IPS DF 4.7 (cell line): Measurements from ENCODE around the gene RXRA.

ENCODE experiments used
- DNase-seq: peaks from one replicate; pipeline ENCODE4 v3.0.0-alpha.2; 2013; ENCODE audit warnings: low spot score; ENCODE audit errors: extremely low read depth

The RXRA gene

DNA sequence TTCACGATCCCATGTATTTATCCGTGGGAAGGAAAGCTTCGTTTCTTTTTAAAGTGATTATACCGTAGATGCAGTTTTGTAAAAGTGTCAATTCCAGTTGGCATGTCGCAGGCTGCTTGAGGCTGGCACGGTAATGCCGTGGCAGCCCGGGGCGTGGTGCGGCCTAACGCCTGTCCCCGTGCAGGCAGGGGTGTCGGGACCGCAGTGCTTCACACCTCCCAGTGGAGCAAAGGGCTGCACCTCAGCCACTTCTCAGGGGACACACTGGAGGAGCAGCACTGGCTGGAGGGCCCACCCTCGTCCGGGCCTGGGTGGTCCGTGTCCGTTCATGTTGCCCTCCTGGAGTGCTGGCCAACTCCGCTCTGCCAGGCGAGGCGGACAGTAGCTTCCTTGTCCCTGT is 103.2 kb downstream of the RXRA start:
- DNase-seq: no peak

DNA sequence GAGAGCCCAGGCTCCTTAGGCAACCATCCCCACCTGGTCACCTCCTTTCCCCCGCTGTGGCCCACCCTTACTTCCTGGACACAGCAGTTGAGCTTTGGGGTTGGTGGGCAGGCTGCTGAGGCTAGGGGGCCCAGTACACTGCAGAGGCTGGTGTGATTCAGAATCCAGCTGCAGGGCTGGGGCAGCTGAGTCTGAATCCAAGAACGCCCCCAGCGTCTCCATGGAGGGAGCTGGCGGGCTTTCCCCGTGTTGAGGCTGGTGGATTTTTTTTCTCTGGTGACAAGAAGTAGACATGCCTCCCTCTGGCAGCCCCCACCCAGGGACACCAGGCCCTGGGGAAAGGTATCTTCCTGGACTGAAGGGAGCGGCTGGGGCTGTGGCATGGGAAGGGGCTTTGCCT is 104.8 kb downstream of the RXRA start:
- no peak for DNase-seq

DNA sequence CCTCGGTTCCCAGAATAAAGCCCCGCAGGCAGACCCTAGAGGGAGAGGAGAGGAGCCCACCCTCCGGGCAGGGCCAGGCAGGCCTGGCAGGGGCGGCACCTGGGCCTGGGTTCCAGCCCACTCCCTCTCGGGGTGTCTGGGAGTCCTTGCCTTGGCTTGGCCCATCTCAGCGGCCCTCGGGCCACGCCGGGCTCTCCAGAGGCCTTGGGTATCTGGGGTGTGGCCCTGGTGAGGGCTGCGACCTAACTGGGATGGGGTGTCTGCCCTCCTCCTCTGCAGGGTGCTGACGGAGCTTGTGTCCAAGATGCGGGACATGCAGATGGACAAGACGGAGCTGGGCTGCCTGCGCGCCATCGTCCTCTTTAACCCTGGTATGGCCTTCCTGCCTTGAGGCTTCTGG is 105.4 kb downstream of the RXRA start:
- no peak for DNase-seq

DNA sequence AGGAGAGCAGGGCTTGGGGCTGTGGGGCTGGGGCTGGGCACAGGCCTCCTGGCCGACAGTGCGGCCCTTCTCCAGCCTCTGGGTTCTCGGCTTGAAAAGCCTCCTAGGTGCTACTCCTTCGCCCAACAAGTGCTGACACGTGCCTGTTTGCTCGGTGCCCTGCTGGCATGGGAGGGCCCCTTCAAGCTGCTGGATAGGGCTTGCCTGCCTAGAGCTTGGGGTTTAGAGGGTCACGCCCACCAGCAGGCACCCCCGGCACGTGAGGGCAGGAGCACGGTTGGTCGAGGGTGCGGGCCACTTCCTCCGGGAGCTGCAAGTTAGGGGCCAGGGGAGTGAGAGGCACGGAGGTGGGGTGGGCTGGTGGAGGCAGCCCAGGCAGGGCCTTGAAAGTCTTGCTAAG is 106.2 kb downstream of the RXRA start:
- no peak for DNase-seq

DNA sequence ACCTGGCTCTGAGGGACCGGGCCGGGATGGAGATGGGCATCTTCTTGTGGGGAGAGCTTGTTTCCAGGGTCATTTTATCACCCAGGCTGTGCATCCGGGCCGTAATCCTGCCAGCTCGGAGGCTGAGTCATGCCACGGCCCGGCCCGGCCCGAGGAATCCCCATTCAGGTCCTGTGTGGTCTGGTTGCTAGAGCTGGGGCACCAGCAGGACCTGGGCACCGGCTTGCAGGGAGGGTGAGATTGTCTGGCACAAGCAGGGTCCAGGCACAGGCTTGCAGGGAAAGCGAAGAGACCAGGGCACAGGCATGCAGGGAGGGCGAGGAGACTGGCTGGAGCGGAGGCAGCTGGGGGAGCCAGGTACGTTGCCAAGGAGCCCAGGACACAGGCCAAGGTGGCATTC is 106.8 kb downstream of the RXRA start:
- no peak for DNase-seq

DNA sequence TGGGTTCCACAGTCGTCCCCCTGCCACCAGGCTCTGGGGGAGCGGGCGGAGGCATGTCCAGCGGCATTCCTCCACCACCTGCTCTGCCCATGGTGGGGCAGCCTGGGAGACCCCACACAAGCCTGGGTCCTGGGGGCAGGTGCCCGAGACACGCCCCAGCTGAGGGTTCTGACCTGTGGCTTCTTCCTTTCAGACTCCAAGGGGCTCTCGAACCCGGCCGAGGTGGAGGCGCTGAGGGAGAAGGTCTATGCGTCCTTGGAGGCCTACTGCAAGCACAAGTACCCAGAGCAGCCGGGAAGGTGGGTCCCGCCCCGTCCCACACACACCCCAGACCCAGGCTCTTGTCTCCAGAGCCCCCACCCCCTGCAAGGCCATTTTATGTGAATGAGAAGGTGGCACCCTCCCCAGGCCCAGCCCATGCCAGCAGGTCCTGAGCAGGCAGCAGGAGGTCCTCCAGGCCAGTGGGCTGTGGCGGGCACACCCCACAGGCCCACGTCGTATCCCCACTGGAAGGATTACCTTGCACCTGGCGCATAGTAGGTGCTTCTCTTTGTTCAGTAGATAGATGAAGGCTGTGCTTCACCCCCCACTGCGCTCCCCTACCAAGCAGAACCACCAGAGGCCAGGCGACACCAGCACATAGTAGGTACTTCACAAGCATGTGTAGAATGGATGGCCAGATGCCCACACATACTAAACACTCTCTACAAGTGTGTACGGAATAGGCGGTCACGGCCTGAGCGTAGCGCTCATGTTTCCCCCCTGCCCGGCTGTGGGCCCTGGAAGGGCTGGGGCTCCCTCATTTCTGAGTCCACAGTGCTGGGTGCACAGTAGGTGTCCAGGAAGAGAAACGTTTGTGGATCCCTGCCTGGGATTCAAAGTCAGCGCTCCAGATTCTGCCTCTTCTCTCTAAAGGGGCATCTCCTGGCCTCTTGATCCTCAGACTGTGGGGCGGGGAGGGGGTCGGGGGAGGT is 107.9 kb downstream of the RXRA start:
- DNase-seq: no peak

DNA sequence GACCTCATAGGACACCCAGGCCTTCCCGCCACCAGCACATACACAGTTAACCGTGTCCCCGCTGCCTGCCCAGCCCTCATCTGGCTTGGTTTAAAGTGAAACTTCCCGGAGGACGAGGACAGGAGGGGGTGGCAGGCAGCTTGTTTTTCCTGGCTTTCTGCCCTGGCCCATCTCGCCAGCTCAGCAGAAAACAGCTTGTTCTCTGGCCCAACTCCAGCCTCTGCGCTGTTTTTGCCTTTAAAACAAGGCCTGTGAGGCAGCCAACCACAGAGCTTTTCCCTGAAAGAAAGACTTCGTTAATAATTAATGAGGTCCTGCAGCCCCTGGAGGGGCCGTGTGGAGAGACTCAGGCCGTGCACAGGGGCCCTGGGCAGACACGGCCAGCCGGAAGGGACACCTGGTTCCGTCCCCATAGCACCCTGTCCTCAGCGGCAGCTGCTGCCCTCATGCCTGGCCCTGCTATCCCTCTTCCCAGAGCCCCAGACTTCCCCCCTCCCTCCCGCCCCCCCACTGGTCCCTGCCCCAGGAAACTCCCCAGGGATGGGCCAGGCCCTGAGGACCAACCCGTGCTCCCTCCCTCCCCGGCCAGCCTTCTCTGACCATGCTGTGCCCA is 108.7 kb downstream of the RXRA start:
- no peak for DNase-seq

DNA sequence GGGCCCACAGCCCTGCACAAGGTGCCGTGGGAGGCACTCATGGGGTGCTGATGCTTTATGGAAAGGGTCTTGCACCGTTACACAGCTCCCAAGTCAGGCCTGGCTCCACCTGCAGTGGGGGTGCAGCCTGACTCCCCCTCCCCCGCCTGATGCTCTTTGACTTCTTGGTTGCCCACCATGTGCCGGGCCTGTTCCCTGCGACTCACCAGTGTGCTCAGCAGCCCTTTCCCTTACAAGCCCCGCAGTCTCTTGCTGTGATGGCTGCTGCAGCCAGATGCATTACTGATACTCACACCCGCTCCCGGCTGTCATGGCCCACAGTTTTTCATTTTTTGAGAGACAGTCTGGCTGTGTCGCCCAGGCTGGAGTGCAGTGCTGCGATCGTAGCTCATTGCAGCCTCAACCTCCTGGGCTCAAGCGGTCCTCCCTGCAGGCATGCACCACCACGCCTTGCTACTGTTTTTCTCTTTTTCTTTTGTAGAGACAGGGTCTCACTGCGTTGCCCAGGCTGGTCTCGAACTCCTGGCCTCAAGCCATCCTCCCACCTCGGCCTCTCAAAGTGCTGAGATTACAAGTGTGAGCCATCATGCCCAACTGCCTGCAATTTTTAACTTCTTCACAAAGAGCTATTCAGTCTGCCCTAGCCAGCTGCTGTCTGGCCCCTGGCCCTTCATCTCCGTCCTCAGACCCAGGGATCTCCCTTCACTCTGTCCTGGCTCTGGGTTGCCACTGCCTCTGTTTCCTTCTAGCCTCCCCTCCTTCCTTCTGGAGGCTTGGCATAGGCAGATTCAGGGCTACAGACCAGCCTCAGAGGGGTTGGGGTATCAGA is 109.5 kb downstream of the RXRA start:
- no peak for DNase-seq

DNA sequence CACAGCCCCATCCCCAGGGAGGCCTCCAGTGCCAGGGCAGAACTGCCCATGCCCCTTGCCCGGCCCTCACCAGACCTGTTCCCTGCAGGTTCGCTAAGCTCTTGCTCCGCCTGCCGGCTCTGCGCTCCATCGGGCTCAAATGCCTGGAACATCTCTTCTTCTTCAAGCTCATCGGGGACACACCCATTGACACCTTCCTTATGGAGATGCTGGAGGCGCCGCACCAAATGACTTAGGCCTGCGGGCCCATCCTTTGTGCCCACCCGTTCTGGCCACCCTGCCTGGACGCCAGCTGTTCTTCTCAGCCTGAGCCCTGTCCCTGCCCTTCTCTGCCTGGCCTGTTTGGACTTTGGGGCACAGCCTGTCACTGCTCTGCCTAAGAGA is 110.1 kb downstream of the RXRA start:
- DNase-seq: no peak

DNA sequence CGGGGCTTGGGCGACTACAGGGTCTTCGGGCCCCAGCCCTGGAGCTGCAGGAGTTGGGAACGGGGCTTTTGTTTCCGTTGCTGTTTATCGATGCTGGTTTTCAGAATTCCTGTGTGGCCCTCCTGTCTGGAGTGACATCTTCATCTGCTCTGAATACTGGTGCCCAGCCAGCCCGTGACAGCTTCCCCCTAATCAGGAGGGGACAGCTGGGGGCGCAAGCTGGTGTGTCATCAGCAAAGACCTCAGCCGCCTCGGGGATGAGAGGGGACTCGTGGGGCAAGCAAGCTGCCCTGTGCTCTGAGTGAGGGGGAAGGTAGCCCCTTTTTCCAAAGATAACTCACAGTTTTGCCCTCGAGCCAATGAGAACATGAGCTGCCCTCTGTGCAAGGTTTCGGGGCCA is 110.7 kb downstream of the RXRA start:
- DNase-seq: no peak

DNA sequence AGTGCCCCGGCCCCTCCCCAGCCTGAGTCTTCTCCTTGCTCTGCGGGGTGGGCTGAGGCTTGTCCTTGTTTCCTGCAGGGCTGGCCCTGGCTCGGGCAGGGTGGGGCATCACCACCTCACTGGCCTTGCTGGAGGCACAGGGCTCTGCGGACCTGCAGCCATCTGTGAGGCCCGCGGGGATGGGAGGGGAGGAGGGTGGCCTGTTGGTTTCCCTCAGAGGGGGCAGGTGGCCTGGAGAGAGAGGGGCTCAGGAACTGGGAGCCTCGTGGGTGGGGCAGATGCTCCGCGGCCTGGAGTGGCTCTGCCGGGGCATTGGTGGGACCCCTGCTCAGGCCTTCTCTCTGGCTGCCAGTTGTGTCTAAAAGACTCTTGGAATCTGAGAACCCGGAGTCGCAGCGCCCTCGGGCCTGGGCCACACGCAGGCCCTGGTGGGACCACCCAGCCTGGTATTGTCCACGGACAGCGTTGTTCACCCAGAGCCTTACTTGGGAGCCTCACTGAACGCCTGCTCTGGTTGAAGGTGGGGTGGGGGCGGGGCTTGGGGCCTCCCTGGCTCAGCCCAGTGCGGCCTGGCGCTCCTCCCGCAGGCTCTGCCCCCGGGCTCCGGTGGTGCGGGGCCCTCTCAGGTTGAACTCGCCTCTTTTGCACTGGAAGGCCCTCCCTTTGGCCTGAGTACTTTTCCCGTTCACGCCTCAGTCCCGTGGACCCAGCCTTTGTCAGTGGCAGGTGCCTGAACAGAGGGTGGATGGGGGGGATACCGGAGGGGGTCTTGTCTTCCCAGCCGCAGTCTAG is 111.3 kb downstream of the RXRA start:
- DNase-seq: no peak

DNA sequence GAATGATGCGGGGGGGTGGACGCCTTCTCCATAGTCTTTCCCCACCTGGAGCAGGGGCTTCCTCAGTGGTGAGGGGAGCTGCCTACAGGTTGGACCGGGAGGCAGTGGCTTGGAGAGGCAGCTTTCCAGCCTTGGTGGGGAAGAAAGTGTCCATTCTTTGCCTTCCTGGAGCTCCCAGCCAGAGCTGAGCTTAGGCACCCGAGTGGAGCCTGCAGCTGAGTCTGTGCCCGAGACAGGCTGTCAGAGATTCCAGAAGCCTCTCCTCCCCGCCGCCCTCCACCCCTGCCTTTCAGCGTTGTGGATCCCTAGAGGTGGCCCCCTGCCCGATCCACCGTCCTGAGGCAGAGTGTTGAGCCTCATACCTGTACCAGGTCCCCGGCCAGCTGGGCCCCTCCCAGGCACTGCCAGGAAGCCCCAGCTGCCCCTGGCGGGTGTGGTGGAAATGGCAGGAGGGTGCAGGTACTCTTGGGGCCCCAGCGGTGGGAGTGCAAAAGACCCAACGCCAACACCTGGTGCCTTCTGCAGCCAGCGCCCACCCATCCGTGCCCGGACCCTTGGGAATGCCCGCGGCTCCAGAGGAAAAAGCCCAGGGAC is 112.0 kb downstream of the RXRA start:
- no peak for DNase-seq

DNA sequence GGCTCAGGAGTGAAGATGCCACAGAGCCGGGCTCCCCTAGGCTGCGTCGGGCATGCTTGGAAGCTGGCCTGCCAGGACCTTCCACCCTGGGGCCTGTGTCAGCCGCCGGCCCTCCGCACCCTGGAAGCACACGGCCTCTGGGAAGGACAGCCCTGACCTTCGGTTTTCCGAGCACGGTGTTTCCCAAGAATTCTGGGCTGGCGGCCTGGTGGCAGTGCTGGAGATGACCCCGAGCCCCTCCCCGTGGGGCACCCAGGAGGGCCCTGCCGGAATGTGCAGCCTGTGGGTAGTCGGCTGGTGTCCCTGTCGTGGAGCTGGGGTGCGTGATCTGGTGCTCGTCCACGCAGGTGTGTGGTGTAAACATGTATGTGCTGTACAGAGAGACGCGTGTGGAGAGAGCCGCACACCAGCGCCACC is 113.1 kb downstream of the RXRA start:
- DNase-seq: no peak

DNA sequence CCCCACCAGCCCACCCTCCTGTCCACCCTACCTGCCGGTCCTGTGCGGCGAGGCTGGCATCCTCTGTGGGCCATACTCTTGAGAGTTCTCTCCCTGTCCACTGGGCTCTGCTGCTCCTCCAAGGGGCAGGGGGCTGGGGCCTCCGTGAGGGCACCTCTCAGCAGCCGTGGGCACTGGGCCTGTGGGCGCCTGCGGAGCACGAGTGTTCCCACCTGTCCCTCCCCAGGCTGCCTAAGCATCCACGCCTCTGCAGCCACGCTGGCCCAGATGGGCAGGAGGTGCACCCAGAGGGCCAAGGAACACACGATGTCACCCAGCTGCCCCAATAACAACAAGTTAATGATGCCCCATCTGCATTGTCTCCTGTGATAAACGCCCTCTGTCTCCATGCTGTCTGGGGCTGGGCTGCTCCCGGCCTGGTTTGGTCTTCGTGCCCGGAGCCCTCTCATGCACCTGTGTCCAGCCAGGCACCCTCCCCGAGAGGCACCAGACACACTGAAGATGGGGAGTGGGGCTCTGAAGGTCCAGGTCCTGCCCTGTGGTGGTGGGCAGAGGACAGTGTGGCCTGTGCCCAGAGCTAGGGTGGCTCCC is 114.5 kb downstream of the RXRA start:
- no peak for DNase-seq

DNA sequence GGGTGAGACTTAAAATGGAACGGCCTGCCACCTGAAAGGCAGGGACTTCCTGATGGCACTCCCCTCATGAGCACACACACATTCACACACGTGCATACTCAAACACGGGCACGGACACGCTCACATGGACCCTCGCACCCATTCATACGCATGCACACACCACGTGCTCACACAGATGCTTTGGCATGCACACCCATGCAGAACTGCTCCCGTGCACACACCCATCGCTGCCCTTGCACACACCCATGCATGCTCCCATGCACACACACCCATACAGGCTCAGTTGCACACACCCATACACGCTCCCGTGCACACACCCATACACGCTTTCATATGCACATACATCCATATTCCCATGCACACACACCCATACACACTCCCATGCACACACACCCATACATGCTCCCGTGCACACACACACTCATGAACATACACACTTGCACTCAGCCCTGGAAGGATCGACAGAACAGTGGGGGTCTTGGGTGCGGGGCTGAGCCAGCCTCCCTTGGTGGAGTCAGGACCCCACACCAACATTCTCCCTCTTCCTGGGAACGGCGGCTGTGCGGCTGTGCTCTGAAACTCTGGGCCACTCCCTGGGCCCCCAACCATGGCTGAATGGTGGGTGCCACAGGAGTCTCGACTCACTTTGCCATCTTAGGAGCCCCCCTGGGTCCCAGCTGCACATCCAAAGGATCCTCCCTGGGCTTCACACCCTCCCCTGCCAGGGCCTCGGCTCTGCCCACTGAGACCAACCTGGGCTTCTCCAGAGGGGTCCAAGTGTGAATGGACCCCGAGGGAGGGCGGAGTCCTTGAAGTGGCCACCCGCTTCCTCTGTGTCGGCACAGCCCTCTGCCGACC is 115.2 kb downstream of the RXRA start:
- no peak for DNase-seq

DNA sequence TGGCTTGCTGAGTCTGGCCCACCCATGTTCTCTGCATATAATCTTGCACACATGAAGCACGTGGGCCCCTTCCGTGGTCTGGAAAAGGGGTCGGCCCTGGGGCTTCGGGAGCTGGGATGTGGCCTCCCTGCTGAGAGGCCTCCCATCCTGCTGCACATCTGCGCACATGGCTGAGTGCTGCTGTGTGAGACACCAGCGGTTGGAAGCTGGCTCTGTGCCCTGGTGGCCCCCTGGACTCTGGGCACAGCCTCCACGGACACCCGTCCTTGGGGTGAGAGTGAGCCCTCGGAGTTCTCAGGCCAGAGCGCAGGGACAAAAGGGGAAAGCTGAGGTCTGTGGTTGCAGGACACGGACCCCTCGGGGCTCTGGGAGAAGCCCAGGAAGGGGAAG is 115.8 kb downstream of the RXRA start:
- DNase-seq: no peak

DNA sequence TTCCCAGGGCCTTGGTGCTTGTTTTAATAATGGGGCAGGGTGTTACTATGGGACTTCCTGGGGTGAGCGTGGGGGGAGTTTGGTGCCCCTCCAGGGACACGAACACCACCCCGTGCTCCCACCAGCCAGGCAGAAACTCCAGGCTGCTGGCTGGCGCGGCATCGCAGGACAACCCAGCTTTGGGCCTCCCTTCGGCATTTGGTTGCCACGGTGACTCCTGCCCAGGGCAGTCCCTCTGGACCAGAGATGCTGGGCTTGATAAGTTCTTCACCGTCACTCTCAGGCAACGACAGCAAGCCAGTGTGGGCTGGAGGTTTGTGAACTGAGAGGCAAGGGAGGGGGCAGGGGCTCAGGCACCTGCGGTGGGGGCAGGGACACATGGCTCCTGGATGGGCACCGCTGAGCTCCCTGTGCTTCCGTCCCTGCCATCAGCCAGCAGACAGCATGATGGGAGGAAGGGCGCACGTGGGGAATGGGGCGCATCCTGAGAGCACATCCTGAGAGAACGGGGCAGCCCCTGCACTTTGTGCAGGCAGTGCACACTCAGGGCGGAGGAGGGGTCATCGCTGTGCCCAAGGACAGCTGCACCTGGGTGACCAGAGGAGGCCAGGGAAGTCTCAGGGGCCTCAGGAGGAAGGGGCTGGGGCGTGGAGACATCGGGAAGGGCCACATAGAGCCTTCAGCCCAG is 116.4 kb downstream of the RXRA start:
- DNase-seq: no peak

DNA sequence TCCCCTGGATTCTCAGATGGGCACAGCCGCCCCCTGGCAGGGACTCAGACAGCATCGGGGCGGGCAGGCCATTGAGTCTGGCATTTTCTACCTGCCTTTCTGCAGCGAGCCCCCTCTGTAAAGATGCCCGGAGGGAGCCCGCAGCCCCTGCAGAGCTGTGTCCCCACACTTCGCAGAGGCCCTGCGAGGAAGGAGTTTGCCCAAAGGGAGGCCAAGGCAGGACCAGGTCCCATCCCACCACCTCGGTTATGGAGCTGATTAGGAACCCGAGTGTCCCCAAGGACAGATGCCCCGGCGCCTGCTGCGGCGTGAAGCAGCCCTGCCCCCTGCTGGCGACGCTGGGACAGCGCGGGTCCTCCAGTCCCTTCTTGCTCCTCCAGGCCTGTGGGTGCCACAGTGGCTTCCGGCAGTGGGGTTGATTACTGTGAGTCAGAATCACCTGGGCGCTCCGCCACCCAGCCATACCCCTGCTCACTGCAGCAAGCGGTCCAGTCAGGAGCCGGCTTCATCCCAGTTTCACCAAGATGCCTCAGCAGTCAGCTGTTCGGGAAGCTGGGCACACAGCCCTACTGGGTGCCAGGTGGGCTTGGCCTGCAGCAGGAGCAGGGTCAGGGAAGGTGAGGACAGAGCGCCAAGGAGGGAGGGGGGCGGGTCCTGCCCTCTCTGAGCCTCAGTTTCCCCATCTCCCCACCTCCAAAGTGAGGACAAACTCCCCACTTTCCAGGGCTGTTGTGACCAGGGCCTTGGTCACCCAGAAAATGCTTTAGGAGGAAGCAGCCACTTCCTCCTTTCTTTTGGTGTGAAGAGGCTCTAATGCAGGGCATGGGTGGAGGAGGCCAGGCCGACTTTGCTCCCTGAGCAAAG is 117.2 kb downstream of the RXRA start:
- DNase-seq: no peak
